SJSA1 (cell line): ENCODE data around the gene HS6ST3. TPM values are rescaled to one million over a fixed set of nuclear protein-coding genes. Genes with fewer than 3 reads are reported as not detected.

ENCODE experiments used
- DNase-seq, 2 experiments: peaks; one replicate each; pipeline ENCODE4 v3.0.0-alpha.2; 2015 to 2020; ENCODE audit warnings: low spot score in 2 of 2, low read depth in 1 of 2
- H3K27ac ChIP-seq: fragments of 250-450 bp; sonication (Bioruptor Pico); 2 replicates; pipeline ENCODE4 v1.5.1; 2020; ENCODE audit warnings: mild to moderate bottlenecking, moderate library complexity
- H3K27me3 ChIP-seq: fragments of 250-450 bp; sonication (Bioruptor Pico); replicated peaks from 2 replicates; pipeline ENCODE4 v1.5.1; 2020; ENCODE audit warnings: mild to moderate bottlenecking, moderate library complexity
- H3K36me3 ChIP-seq: fragments of 250-450 bp; sonication (Bioruptor Pico); 2 replicates; pipeline ENCODE4 v1.5.1; 2020; ENCODE audit warnings: mild to moderate bottlenecking
- H3K4me1 ChIP-seq: fragments of 250-450 bp; sonication (Bioruptor Pico); replicated peaks from 2 replicates; pipeline ENCODE4 v1.6.1; 2021; ENCODE audit warnings: mild to moderate bottlenecking
- H3K4me3 ChIP-seq: fragments of 250-450 bp; sonication (Bioruptor Pico); 2 replicates; pipeline ENCODE4 v1.5.1; 2020; ENCODE audit warnings: mild to moderate bottlenecking
- H3K9me3 ChIP-seq: fragments of 250-450 bp; sonication (Bioruptor Pico); replicated peaks from 2 replicates; pipeline ENCODE4 v1.5.1; 2020; ENCODE audit warnings: mild to moderate bottlenecking
- total RNA-seq: library from RNA; depleted of rRNA; stranded (reverse); fragments of >200 nt; shearing (Covaris generic); gene quantifications from 2 replicates; pipeline ENCODE4 v1.2.3, GENCODE V29; 2014

Gene HS6ST3
- total RNA-seq, 1 experiment from 2014 or later = 0.03 TPM

DNA sequence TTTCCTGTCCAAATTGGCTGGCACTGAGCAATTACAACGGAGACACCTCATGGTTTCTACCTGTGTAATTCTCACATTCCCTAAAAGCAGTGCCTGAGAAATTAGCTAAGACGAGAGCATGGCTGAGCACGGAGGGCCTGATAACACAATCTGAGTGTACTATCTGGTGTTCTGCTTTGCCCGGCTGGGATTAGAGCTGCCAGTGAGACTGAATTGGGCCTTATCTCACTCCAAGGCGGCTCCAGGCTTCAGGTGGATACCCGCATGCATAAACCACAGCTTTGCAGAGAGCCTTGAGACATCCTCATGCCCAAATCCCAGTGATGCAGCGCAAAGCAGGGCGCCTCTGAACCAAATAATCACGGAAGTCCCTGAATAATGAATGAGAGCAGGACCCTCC is 732.1 kb downstream of the HS6ST3 start:
- DNase-seq = no peak
- Histone ChIP-seq H3K4me3 (no peak overlapping the region), H3K4me1 (no peaks in the 10 kb centered on the region)

DNA sequence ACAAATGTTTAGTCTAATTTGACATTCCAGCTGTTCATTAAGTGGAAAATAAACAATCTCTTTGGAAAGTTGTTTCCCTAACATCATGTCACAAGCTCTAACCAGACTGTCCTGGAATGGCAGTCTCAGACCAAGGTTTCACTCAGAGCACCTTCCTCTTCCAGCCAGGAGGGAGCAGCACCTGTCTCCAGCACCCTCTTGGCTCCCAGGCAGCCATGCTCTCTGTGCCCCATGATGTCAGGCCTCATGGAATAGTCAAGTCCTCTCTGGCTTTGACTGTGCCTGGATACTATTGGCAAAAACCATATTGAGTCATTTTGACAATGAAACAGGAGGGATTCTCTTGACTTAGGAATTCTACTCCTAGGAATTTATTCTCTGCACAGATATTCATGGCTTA is 733.0 kb downstream of the HS6ST3 start:
- Histone ChIP-seq H3K4me1 (no peaks in the 10 kb centered on the region), H3K9me3 (no peaks in the 10 kb centered on the region), H3K36me3 (no peaks in the 10 kb centered on the region), H3K4me3 (no peak overlapping the region), H3K27ac (no peak overlapping the region), H3K27me3 (no peaks in the 10 kb centered on the region)
- DNase-seq = no peak

More for the DNA sequence above, 732.1 kb downstream of the HS6ST3 start:
- H3K27ac ChIP-seq = no peak overlapping the region
- H3K9me3 ChIP-seq = no peaks in the 10 kb centered on the region
- H3K36me3 ChIP-seq = no peaks in the 10 kb centered on the region
- H3K27me3 ChIP-seq = no peaks in the 10 kb centered on the region

DNA sequence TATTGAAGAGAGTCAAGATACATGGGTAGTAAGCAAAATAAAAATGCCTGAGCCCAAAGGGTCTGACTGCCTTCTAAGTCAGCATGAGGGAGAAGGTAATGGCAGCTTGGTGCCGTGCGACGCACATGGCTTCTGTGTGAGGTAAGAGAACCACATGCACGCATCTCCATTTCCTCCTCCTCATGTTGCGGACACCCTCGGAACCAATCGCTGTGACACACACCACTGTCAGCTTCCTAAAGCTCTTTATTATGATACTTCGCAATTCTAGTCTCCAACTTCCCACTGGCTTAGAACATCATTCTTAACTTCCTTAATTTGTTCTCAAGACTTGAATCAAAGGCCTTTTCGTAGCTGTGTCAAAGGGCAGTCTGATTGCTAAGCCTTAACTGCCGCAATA is 734.2 kb downstream of the HS6ST3 start:
- Histone ChIP-seq H3K36me3 (no peaks in the 10 kb centered on the region), H3K9me3 (no peaks in the 10 kb centered on the region), H3K4me3 (no peak overlapping the region), H3K27ac (no peak overlapping the region), H3K27me3 (no peaks in the 10 kb centered on the region), H3K4me1 (no peaks in the 10 kb centered on the region)
- no peak for DNase-seq

DNA sequence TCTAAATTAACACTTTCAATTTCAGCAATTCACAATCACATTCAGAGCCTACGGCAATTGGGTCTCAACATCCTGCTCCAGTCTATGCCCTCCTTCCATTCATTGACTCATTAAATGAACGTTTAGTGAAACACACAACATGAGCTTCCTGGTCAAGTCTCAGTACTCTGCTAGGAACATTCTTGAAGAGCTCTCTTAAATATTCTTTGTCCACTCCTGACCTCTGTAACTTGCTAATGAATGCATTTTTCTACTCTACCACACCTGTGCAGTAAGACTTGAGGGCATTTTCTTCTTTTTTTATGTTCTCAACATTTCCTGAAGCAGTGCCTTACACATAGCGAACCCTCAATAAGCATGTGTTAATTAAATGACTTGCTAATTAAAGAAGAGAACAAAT is 735.7 kb downstream of the HS6ST3 start:
- Histone ChIP-seq H3K36me3 (no peaks in the 10 kb centered on the region), H3K27me3 (no peaks in the 10 kb centered on the region), H3K27ac (no peak overlapping the region), H3K4me3 (no peak overlapping the region), H3K9me3 (no peaks in the 10 kb centered on the region), H3K4me1 (no peaks in the 10 kb centered on the region)
- DNase-seq = no peak

DNA sequence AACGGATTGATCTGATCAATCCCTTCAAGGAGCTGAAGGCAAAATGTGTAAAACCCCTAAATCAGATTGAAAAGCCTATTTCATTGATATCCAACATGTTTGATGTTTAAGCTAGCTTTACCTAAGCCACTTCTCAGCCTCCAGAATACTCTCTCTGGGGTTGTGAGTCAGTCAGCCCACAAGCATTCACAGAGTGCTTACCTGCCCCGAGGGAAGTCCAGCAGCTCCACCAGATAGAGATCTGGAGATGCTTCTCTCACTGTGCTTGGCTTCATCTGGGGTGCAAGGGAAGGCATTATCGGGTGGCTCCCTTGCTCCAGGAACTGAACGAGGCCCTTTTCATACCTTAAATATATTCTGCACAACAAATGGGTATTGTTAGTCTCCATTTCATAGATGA is 744.7 kb downstream of the HS6ST3 start:
- Histone ChIP-seq H3K27me3 (no peaks in the 10 kb centered on the region), H3K4me3 (no peak overlapping the region), H3K9me3 (no peaks in the 10 kb centered on the region), H3K27ac (no peak overlapping the region), H3K36me3 (no peaks in the 10 kb centered on the region), H3K4me1 (no peaks in the 10 kb centered on the region)
- DNase-seq = no peak

DNA sequence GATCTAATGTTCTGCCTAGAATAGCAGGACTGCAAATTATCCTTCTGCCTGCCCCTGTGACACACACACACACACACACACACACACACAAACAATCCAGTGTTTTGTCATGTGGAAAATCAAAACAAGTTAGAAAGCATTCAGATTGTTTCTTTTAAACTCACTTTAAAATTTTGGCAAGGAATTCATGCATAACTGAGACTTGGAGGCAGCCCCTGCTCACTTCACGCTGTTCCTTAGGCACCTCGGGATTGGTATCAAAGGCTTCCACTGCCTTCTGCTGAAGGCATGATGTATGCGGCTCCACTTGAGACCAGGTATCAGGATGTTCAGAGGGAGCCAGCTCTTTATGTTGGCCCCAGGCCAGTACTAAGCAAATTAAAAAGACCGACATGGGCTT is 745.6 kb downstream of the HS6ST3 start:
- no peaks in the 10 kb centered on the region for H3K27me3 ChIP-seq
- H3K27ac ChIP-seq = no peak overlapping the region
- H3K36me3 ChIP-seq = no peaks in the 10 kb centered on the region
- H3K9me3 ChIP-seq = no peaks in the 10 kb centered on the region
- no peaks in the 10 kb centered on the region for H3K4me1 ChIP-seq
- H3K4me3 ChIP-seq = no peak overlapping the region
- no peak for DNase-seq

DNA sequence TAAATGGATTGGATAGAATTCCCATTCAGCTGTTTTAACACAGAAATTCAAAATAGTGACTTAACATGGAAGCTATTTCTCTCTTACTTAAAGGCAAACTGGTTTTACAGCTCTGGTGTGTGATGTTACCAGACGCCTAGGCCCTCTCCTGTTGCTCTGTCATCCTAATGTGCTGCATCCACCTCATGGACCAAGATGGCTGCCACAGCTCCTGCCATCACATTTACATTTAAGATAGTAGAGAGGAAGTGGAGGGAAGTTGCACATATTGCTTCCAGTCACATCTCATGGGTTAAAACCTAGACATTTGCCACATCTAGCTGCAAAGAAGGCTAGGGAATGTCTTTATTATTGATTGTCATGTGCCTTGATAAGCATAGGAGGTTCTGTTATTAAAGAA is 746.8 kb downstream of the HS6ST3 start:
- no peaks in the 10 kb centered on the region for H3K9me3 ChIP-seq
- DNase-seq = no peak
- H3K27me3 ChIP-seq = no peaks in the 10 kb centered on the region
- no peaks in the 10 kb centered on the region for H3K4me1 ChIP-seq
- no peak overlapping the region for H3K27ac ChIP-seq
- no peaks in the 10 kb centered on the region for H3K36me3 ChIP-seq
- no peak overlapping the region for H3K4me3 ChIP-seq

DNA sequence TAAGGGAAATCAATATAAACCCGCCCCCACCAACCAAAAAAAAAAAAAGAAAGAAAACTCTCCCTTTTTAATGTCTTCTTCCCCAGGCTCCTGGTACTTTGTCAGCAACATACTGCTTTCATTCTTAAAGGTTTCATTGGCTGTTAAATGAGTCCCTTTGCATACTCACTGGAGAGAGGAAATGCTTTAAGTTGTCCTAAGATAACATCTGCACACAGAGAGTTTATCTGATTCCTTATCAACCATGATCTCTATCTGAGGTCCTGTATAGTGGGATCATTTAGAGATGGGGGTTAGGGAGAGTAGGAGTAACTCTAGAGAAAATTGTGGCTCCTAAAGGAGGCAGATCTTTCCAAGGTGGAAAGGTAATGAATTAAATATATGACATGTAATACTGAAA is 747.9 kb downstream of the HS6ST3 start:
- H3K36me3 ChIP-seq = no peaks in the 10 kb centered on the region
- H3K4me1 ChIP-seq = no peaks in the 10 kb centered on the region
- no peaks in the 10 kb centered on the region for H3K27me3 ChIP-seq
- no peak for DNase-seq
- H3K4me3 ChIP-seq = no peak overlapping the region
- H3K9me3 ChIP-seq = no peaks in the 10 kb centered on the region
- H3K27ac ChIP-seq = no peak overlapping the region

DNA sequence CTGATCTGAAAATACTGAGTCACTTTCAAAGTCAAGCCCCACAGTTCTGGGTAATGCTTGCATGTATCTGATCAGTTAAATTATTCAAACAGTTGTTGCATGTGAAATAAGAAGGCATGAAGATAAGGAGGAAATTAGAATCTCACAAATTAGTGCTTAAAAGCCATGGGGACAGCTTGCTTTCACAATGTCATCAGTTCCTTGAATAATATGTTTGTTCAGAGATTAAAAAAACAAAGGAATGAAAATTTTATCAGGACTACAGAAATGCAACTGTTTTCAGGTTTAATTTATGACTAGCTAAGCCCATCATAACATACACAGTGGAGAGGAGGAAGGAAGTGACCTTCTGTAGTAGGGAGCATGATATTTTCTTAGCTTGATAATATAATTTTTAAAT is 754.3 kb downstream of the HS6ST3 start:
- no peak overlapping the region for H3K4me3 ChIP-seq
- H3K9me3 ChIP-seq = no peaks in the 10 kb centered on the region
- H3K27me3 ChIP-seq = no peaks in the 10 kb centered on the region
- H3K36me3 ChIP-seq = no peaks in the 10 kb centered on the region
- no peak for DNase-seq
- no peak overlapping the region for H3K27ac ChIP-seq
- no peaks in the 10 kb centered on the region for H3K4me1 ChIP-seq

DNA sequence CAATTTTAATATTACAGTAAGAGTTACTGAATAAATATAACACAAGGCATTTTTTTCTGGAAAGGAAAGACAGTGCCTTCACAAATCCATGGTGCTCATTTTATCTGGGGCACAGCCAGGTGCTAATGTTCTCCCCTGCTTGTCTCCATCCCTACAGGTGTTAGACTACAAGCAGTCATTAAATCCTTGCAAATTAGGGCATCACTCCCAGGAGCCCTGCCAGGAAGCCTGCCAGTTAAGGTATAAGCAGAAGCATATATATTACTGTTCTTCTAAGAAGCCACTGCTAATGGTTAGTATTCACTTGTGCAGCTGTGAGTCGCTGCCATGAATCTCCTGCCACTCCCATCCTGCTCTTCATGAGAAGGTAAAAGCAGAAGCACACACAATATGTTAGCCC is 754.7 kb downstream of the HS6ST3 start:
- Histone ChIP-seq H3K36me3 (no peaks in the 10 kb centered on the region), H3K4me1 (no peaks in the 10 kb centered on the region), H3K27ac (no peak overlapping the region), H3K27me3 (0 out of 2 replicates have a peak, but pooled peaks cover 3% of the 10 kb centered on the region), H3K9me3 (no peaks in the 10 kb centered on the region), H3K4me3 (no peak overlapping the region)
- no peak for DNase-seq

DNA sequence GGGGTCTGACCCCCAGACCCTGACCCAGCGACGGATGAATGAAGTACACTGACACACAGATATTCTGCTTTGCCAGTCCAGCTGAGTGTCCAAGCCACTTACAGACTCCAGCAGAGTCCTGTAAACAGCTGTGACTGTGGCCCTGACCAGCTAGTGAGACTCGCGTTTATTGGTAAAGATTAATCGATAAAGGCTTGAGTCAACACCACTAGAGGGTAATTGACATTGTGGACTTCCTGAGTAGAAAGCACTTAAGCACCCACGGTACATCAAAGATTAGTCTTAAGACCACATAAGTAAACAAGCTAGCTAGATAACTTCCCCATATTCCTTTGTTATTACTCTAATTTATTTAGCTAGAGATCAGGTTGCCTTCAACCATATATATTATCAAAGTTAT is 758.4 kb downstream of the HS6ST3 start:
- no peak for DNase-seq
- Histone ChIP-seq H3K27me3 (0 out of 2 replicates have a peak, but pooled peaks cover 4% of the 10 kb centered on the region), H3K4me1 (no peaks in the 10 kb centered on the region), H3K27ac (no peak overlapping the region), H3K9me3 (no peaks in the 10 kb centered on the region), H3K36me3 (no peaks in the 10 kb centered on the region), H3K4me3 (no peak overlapping the region)

DNA sequence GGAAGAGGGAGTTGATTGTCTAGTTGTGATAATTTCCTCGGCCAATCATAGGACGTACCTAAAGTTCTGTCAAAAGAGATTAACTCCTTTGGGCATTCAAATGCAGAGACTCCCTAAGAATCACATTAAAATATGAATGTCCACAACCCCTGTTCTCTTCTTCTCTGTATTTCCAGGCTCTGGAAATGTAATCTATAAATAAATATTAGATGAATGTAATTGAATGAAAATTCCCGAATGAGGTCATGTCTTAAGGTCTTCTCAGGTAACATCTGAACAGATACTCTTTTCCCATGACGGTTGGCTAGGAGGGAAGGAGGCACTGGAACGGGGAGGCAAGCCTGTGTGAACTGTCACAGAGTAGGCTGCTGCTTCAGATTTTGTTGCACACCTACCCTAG is 759.2 kb downstream of the HS6ST3 start:
- Histone ChIP-seq H3K4me1 (no peaks in the 10 kb centered on the region), H3K27me3 (0 out of 2 replicates have a peak, but pooled peaks cover 4% of the 10 kb centered on the region), H3K36me3 (no peaks in the 10 kb centered on the region), H3K4me3 (no peak overlapping the region), H3K27ac (no peak overlapping the region), H3K9me3 (no peaks in the 10 kb centered on the region)
- no peak for DNase-seq

DNA sequence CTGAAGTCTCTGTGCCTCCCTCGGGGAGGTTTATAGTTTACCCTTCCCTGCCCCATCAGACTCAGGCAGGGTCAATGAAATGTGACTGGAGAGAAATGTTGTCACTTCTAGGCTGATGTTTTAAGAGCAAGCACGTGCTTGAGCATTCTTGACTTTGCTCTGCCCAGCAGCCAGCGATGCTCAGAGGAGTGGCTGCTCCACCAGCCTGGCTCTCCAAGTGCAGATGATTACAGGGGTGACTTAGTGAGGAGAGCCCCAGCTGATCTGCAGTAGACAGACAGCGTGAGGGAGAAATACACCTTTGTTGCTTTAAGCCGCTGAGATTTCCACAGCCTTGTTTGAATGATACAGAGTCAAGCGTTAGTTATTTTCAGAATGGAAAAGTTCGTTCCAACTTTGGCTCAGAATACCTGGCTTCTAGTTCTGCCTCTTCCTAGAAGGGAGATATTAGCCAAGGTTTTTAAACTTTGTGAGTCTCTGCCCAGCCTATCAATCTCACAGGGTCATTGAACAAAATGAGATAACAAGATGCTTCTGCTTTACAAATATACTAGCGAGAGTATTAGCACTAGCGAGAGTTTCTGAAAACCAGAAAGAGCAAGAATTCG is 760.7 kb downstream of the HS6ST3 start:
- Histone ChIP-seq H3K4me1 (no peaks in the 10 kb centered on the region), H3K4me3 (no peak overlapping the region), H3K27me3 (0 out of 2 replicates have a peak, but pooled peaks cover 4% of the 10 kb centered on the region), H3K36me3 (no peaks in the 10 kb centered on the region), H3K9me3 (no peaks in the 10 kb centered on the region), H3K27ac (no peak overlapping the region)
- no peak for DNase-seq

DNA sequence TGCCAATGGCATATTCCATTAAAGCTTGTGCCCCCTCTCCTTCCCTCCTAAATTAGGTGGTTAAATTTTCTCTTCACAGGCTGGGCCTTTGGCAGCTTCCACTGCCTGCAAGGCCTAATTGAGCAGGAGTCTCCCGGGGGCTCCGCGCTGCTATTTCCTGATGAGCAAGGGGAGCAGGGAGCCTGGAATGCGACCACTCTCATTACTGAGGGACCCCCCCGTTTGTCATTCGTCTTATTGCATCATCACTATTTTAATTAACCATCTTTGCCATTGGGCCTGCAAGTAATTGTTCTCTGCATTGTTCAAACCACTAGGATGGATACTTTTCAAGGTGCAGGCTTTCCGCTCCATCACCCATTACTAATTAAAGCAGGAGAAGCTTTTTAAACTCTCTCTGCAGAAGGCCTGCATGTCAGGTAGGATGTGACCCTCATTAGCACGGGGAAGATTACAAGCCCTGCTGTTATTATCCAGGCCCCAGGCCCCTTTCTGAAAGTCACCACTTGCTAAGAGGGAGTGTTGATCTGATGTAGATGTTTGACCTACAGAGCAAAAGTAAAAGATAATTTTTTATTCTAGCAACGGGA is 762.0 kb downstream of the HS6ST3 start:
- no peak overlapping the region for H3K4me3 ChIP-seq
- no peaks in the 10 kb centered on the region for H3K9me3 ChIP-seq
- no peaks in the 10 kb centered on the region for H3K4me1 ChIP-seq
- H3K27ac ChIP-seq = no peak overlapping the region
- H3K36me3 ChIP-seq = no peaks in the 10 kb centered on the region
- DNase-seq = no peak
- H3K27me3 ChIP-seq = 0 out of 2 replicates have a peak, but pooled peaks cover 4% of the 10 kb centered on the region
